ENCODE data around the gene YLPM1.

Gene YLPM1

DNA sequence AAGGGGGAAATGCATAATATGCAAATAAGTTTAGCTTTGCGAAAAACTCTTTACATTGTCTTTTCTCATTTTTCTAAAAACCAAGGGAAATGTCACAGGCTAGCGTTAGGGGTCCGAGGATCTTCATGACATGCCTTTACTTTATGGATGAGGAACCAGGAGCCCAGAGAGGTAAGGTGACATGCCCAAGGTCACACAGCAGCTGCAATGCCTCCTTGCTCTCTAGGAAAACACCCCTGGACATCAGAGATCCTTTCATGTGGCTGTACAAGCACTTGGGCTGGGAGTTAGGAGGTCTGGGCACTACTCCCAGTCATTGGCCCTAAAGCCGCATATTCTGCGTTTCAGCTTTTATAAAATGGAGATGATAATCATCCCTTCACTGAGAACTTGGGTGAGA is 112.1 kb downstream of the YLPM1 start:
- no peak for DNase-seq

DNA sequence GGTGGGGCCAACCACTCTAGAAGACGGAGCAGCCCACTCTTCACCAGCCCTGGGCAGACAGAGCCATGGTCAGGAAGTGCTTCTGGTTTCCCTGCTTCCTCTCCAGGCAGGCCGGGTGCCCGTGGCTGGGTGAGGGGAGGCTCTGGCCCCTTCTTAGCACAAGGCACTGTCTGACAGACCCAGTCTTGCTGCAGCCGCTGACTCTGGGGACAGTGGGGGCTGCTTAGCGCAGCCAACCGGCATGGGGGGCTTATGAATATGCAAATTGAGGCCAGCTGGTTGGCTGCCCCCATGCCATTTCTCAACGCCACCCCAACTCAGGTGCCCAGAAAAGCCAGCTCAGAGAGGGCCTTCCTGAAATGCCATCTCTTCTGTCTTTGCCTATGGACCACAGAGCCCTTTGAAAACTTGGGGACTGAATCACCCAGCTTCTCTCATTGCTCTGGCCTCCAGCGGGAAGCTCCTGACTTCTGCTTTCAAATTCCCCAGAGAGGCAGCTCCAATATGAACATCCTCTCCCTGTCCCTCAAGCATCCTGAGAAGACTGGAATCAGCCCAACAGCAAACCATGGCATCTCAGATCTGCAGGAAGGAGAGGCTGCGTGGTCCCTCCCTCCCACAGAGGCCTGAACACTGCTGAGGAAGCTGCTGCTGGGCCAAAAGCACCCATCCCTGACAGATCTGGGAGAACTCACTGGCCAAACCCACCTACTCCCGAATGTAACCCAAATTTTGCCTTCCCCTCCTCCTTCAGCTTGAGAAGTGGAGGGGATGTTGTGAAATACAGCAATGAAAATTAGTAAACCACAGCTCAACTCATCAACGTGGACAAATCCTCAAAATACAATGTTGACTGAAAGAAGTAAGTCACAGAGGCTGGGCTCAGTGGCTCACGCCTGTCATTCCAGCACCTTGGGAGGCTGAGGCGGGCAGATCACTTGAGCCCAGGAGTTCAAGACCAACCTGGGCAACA is 113.1 kb downstream of the YLPM1 start, which contains the start of gene PROX2:
PROX2 (minus strand) TSS at position 205 of the 973 bp plus-strand sequence. CDS start 12,311 bp downstream, outside the sequence.
- peak; percentile 61 for DNase-seq

DNA sequence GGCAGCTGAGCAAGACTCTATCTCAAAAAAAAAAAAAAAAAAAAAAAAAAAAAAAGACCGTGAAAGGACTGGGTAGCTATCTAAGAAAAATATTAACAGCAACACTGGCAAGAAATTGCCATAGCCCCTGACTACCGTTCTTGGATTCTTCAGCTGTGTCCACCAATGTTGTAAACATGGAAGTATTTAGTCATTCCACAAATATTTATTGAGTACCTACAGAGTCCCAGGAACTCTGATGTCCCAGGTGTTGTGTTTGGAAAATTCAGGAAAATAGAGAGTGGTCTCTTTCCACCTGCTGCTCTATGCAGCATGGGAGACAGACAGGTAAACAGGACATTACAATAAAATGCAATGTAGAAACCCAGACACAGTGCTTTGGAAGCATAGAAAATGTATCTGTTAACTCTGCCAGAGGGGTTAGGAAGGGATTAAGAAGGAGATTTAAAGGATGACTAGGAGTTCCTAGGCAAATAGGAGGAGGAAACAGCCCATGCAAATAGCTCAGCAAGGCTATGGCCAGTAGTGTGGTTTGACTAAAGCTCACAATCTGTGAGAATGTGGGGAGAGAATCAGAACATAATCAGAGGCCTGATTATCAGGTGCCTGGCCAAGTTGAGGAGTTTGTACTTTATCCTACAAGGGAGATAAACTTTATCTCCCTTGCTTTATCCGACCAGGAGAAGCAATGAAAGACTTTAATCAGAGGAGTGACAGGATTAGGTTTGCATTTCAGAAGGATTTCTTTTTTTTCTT is 116.5 kb downstream of the YLPM1 start:
- DNase-seq: no peak

DNA sequence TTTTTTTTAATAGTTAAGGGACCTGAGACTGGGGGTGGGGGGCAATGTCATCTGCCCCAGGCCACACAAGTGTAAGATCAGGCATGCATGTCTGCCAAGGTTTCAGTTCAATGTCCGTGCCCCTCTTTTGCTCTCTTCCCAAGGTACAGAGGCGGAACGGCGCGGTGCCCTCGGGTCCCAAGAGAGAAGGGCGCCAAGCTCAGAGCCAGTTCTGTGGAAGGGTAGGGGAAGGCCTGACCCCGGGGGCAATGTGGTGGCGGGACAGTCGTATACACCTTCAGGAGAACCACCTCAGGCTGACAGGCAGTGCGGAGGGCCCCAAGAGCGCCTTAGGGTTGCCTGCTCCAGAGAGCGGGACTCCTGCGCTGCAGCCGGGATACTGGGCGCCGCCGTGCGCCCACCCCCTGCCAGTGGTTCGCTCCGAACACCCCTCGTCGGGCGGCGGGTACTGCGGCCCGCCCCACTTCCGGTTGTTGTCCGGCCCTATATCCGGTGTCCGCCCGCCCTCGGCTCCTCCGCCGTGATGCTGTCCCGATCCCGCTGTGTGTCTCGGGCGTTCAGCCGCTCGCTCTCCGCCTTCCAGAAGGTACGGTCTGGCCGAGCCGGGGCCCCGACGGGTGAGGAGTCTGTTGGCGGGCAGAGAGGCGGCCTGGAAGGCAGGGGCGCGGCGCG is 118.5 kb downstream of the YLPM1 start, which contains the start of gene DLST:
DLST (plus strand) TSS at position 486 of the 672 bp plus-strand sequence; CDS start at position 524, 38 bp downstream.
- peak; percentile 85 for DNase-seq

DNA sequence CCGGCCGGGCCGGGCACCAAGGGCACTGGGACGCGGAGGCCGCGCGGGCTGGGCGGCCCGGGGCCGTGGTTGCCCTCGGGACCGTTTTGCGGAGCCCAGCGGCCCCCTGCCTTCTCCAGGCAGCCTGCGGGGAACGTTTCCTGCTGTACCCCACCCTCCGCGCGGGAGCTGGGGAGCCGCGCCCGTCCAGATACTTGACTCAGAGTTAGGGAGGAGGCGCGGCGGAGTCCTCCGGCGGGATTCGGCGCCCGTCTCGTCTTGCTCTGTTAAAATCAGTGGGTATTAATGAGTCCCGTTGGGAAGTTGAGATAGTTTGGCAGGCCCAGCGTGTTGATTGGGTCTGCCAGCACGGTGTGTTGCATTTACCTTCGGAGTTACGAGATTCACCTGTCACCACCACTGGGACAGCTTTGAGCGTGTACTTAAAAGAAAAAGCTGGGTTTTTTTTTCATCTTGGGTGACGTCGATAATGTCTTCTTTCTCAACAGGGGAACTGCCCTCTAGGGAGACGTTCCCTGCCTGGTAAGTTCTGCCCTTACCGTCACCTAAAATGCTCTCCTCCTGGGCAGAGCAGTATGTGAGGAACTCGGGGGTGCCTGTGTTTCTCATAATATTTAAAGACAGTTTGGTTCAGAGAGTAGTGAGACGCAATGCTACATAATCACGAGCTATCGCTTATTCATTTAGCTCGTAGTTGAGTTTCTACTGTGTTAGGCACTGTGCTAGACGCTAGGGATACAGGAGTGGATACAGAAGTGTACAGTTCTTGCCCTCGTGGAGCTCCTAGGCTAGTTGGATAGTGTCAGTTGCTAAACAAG is 119.2 kb downstream of the YLPM1 start:
- peak; percentile 34 for DNase-seq
